ENCODE measurements around the gene CD83. TPM values are rescaled to one million over a fixed set of nuclear protein-coding genes. Genes with fewer than 3 reads are reported as not detected.

The CD83 gene, protein sequence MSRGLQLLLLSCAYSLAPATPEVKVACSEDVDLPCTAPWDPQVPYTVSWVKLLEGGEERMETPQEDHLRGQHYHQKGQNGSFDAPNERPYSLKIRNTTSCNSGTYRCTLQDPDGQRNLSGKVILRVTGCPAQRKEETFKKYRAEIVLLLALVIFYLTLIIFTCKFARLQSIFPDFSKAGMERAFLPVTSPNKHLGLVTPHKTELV
- total RNA-seq (2022; extraction: Qiagen RNA extraction; ENCODE audit: low read depth), result 1.5 to 2.9 TPM (median 1.9 TPM) in 5 replicates

DNA sequence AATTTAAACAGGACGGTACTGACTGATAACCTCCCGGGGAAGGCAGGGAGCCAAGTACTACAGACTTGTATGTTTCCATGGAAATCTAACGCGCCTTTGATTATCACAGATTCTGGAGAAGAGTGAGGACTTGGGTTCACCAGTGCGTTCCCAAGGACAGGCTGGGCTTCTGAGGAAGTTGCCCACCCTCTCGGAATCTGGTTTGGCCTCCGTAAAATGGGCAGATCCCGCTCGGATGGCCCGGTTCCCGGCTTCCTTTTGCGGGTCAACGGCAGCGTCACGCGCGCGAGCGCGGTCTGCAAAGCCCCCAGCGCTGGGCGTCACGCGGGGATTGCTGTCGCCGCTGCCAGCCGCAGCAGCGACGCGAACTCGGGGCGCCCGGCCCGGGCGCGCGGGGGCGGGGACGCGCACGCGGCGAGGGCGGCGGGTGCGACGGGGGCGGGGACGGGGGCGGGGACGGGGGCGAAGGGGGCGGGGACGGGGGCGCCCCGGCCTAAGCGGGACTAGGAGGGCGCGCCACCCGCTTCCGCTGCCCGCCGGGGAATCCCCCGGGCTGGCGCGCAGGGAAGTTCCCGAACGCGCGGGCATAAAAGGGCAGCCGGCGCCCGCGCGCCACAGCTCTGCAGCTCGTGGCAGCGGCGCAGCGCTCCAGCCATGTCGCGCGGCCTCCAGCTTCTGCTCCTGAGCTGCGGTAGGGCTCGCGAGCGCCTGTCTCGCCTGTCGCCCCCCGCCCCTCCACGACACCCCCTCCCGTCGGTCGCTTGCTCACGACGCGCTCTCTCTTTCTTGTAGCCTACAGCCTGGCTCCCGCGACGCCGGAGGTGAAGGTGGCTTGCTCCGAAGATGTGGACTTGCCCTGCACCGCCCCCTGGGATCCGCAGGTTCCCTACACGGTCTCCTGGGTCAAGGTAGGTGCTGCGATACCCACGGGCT lies at the start of gene CD83:
CD83 (plus strand) TSS at position 615 of the 933 bp plus-strand sequence; CDS start at position 655, 40 bp downstream.

Other genes starting within 250 kb of the CD83 start
- 2.3 to 3.4 TPM (median 3.1 TPM) in 5 replicates for gene RNF182, start 192.8 kb upstream of the CD83 start, total RNA-seq (2022; extraction: Qiagen RNA extraction; ENCODE audit: low read depth)